UCSD-AML1 (cell line): ENCODE measurements around the gene HDGFL3.
A peak's percentile ranks its signal among the peaks of the same experiment; 100 is the strongest.
"Not testable (repeated sequence)": the region's sequence is repeated elsewhere in the genome, so short reads cannot be mapped to it uniquely, and the experiment has no call there.

Experiments used
- DNase-seq: peaks from one replicate; lab custom pipeline; 2025; ENCODE audit not compliant: unreplicated experiment; lab: John Stamatoyannopoulos, UW

Gene HDGFL3

DNA sequence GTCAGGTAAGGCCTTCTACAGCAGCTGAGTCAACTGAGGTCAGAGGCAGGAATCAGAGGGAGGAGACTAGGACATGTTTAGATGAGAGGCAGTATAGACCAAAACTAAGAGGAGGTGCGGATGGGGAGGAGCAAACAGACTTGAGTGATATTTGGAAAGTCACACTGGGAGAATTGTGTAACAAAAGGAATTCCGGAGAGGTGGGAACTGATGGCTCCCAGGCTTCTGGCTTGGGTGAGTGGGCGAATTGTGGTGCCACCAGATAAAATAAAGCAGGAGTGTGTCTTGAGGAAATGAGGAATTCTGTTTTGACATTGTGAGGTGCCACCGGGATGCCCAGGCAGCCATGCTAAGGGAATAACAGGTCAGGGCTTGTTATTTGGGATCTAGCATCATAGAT is 103.5 kb downstream of the HDGFL3 start:
- DNase-seq = no peak

DNA sequence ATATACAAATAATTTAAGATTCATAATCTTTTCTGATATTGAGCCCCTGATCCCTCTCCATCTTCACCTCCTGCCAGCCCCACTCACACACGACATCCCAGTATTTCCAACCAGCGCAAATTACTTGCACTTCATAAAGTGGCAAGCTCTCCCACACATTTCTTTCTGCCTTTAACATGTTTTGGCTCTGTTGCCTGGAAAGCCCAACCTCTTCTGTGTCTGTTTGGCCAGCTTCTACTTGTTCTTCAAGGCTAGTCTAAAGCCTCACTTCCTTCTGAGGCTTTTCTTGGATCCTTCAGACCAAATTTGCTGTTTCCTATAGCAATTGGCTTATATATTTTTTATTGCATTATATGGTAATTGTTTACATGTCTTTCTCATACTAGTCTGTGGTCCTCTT is 105.3 kb downstream of the HDGFL3 start:
- DNase-seq = no peak

DNA sequence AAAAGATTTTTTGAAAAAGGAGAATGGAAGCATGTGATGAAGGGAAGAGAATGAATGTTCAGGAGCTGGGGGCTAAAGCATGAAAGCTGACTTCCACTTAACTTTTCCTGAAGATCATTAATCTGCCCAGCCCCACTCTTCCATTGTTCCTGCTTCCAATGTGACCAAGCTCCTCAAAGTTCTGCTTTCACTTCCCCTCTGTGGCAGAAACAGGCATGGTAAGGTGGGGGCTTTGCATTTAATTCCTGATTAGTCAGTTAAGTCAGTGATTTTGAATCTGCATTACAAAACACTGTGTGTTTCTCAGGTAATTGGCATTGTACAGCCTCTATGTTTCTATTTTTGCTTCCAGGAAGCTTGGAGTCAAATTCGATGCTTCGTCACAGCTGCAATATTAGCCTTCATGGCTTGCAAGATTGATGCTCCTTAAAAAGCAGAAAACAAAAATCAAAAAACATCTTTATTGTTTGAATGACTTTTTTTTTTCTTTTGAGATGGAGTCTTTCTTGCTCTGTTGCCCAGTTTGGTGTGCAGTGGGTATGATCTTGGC is 107.5 kb downstream of the HDGFL3 start:
- no peak for DNase-seq

DNA sequence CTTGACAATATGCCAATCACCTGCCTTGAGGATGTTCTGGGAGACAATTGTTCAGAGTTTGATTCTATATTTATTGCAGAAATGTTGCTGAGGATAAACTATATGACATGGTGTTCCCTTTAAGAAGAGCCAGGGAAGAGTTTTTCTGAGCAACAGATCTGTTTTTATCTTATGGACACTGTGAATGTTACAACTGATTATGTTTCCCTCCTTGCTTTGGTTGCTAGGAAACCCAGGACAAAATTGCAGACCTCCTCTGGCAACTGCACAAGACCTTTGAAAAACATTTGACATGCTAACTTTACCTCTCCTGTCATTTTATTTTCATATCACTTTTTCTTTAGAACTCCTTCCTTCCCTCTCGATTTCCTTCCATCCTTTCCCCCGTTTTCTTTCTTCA is 108.3 kb downstream of the HDGFL3 start:
- no peak for DNase-seq

DNA sequence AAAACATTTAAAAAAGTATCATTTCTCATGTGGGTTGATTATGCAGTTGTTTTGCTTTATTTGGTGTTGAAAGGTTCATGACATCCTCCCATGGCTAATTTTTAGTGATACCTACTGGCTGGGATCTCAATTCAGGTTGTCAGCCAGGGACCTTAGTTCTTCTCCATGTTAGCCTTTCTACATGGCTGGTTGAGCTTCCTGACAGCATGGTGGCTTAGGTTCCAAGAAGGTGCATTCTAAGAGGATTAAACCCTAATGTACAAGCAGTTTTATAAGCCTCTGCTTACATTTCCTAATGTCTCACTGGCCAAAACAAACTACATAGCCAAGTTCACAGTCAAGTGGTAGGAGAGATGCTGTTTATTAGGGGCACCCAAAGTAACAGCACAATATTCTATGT is 109.5 kb downstream of the HDGFL3 start:
- DNase-seq = no peak

- DNase-seq = no peak
Observed at GRCh38 chr15:83094583-83094982, 113.0 kb downstream of the HDGFL3 start.

- DNase-seq = peak; percentile 69
Observed at GRCh38 chr15:83092309-83092976, 115.2 kb downstream of the HDGFL3 start.

- not testable (repeated sequence) for DNase-seq
Observed at GRCh38 chr15:83091965-83092308, 115.7 kb downstream of the HDGFL3 start.

- DNase-seq = no peak
Observed at GRCh38 chr15:83090465-83090864, 117.2 kb downstream of the HDGFL3 start.

- no peak for DNase-seq
Observed at GRCh38 chr15:83088876-83089275, 118.7 kb downstream of the HDGFL3 start.

DNA sequence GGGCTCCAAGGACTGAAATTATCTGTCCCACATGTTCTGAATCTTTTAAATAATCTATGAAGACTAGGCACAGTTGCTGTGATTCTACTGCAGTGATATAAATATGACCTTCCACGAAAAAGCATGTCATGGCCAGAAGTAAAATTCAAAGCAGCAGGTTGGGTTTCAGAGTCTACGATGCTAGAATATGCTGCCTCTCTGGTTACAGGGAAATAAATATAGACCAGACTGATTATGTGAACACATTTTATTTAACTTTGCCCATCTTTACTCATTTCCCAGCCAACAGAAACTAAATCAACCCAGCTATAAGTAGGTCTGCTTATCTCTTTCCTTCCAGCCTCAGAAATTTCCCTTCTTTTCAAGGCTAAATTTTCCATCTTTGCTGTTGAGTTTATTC is 120.0 kb downstream of the HDGFL3 start:
- no peak for DNase-seq

- DNase-seq = peak; percentile 26
Observed at GRCh38 chr15:83085864-83086552, 121.6 kb downstream of the HDGFL3 start.

DNA sequence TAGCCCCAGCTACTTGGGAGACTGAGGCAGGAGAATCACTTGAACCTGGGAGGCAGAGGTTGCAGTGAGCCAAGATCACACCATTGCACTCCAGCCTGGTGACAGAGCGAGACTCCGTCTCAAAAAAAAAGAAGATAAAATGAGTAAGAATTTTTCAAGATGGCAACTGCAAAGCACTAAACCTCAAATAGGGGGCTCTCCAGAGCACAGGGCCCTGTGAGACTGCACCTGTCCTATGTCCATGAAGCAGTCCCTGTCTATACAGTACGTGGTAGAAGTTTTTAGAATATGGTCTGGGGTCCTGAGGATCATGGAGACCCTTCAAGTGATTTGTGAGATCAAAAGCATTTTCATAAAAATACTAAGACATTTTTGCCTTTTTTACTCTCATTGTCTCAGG is 122.2 kb downstream of the HDGFL3 start:
- not testable (repeated sequence) for DNase-seq

DNA sequence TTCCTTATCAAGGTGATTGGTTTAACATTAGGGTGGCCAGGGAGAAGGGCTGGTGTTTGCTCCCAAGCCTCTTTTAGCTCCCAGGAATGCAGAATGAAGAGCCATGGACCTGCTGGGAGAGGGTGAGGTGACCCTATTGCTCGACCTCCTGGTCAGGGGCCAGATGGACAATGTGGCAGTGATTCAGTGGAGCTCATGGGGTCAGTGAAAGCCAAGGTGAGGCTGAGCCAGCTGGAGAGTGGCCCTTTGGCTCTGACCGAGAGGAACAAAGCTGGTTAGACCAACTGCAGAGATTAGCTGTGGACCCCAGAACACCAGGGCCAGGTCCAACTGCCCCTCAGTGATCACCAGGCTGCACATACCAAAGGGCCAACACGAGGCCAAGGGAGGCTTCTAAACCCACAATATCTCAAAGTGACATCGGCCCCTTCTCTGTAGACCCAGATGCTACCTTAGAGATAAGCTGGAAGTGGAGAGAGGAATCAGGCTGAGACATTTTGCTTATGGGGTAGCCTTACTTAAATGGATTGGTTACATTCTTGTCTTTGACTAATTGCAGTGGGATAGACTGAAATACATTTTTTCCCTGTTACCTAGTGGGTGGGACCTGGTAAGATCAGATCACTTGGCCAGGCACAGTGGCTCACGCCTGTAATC is 124.8 kb downstream of the HDGFL3 start:
- no peak for DNase-seq

- DNase-seq = no peak
Observed at GRCh38 chr15:83081256-83082014, 126.2 kb downstream of the HDGFL3 start.

DNA sequence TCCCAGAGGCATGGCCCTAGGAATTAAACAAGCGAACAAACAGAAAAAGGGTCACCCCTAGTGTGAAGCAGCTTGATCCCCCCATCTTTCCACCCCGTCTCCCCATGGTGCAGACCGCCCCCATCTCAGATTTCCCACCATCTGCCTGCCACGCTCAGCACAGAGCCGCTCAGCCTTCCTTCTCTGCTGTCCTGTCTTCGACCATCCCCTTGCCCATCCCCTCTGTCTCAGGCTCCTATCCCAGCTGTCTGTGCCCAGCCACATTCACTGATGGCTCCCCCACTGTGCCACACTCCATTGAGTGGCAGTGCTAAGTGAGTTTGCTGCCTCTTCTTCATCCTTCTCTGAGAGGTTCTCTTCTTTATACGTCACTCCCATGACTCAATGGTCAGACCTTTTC is 128.9 kb downstream of the HDGFL3 start:
- DNase-seq = no peak
